DOHH2 (cell line): Measurements from ENCODE around the gene MPRIP.

Source experiments
- H3F3A ChIP-seq: fragments of 200-600 bp; sonication (generic), shearing (Covaris generic); 2 replicates; pipeline ENCODE4 v1.6.0; 2016; ENCODE audit warnings: antibody characterized with exemption, mild to moderate bottlenecking; ENCODE audit not compliant: control insufficient read depth, insufficient read depth
- H3K27ac ChIP-seq: fragments of 200-600 bp; sonication (generic); 2 replicates; pipeline ENCODE4 v1.5.1; 2014; ENCODE audit warnings: low read depth, mild to moderate bottlenecking, low read length, moderate library complexity
- H3K27me3 ChIP-seq: fragments of 200-600 bp; sonication (generic); 2 replicates; pipeline ENCODE4 v1.6.1; 2014; ENCODE audit warnings: mild to moderate bottlenecking, low read length, mixed read lengths; ENCODE audit not compliant: control insufficient read depth
- H3K36me3 ChIP-seq: fragments of 200-600 bp; sonication (generic); 2 replicates; pipeline ENCODE4 v1.6.1; 2014; ENCODE audit warnings: mild to moderate bottlenecking, low read length, moderate library complexity, mixed read lengths; ENCODE audit not compliant: control insufficient read depth
- H3K4me1 ChIP-seq: fragments of 200-600 bp; sonication (generic); 2 replicates; pipeline ENCODE4 v1.6.1; 2014; ENCODE audit warnings: mild to moderate bottlenecking, low read length, mixed read lengths; ENCODE audit not compliant: control insufficient read depth
- H3K4me2 ChIP-seq: fragments of 200-600 bp; sonication (generic); 2 replicates; pipeline ENCODE4 v1.6.0; 2014; ENCODE audit warnings: mild to moderate bottlenecking, low read length, moderate library complexity
- H3K4me3 ChIP-seq: fragments of 200-600 bp; sonication (generic); 2 replicates; pipeline ENCODE4 v1.5.1; 2014; ENCODE audit warnings: mild to moderate bottlenecking, low read length, mixed read lengths
- H3K79me2 ChIP-seq: fragments of 200-600 bp; sonication (generic); 2 replicates; pipeline ENCODE4 v1.6.1; 2014; ENCODE audit warnings: mild to moderate bottlenecking, low read length, mixed read lengths; ENCODE audit not compliant: control insufficient read depth
- H3K9me2 ChIP-seq: fragments of 200-600 bp; sonication (generic); replicated peaks from 2 replicates; pipeline ENCODE4 v1.6.1; 2014; ENCODE audit warnings: mild to moderate bottlenecking, low read length, mixed read lengths; ENCODE audit not compliant: control insufficient read depth
- H3K9me3 ChIP-seq: fragments of 200-600 bp; sonication (generic); 2 replicates; pipeline ENCODE4 v1.6.1; 2014; ENCODE audit warnings: antibody characterized with exemption, low read length, mixed read lengths; ENCODE audit not compliant: control insufficient read depth, insufficient read depth
- H4K20me1 ChIP-seq: fragments of 200-600 bp; sonication (generic); 2 replicates; pipeline ENCODE4 v1.6.0; 2014; ENCODE audit warnings: low read depth, mild to moderate bottlenecking, antibody characterized with exemption, low read length, moderate library complexity; ENCODE audit not compliant: control insufficient read depth, insufficient read depth
- CTCF ChIP-seq: fragments of 200-600 bp; sonication (generic); IDR thresholded peaks from one replicate; pipeline ENCODE4 v1.5.1; 2014; ENCODE audit warnings: antibody characterized with exemption, mild to moderate bottlenecking, low read depth, low read length; ENCODE audit not compliant: poor library complexity, severe bottlenecking
- EZH2phosphoT487 ChIP-seq: fragments of 200-600 bp; sonication (generic); IDR thresholded peaks from 2 replicates; pipeline ENCODE4 v1.6.1; 2017; ENCODE audit warnings: borderline replicate concordance, mild to moderate bottlenecking, antibody characterized with exemption, low read length, moderate library complexity, mixed read lengths

The MPRIP gene

GRCh38 chr17:16997514-16998429 lies 44.5 kb upstream of the MPRIP start:
- Histone ChIP-seq H3K9me2 (no peaks in the 10 kb centered on the region), H3K4me1 (0 out of 2 replicates have a peak, but pooled peaks cover 2% of the 10 kb centered on the region), H3K4me3 (no peak overlapping the region), H3F3A (no peaks in the 10 kb centered on the region), H3K27ac (no peak overlapping the region), H3K9me3 (no peaks in the 10 kb centered on the region), H3K79me2 (no peaks in the 10 kb centered on the region), H3K36me3 (no peaks in the 10 kb centered on the region), H4K20me1 (no peaks in the 10 kb centered on the region), H3K27me3 (no peaks in the 10 kb centered on the region), H3K4me2 (no peak overlapping the region)
- TF ChIP-seq EZH2phosphoT487 (no peak), CTCF (peak; percentile 38)

GRCh38 chr17:16999931-17000625 lies 42.2 kb upstream of the MPRIP start:
- Histone ChIP-seq H3K36me3 (no peaks in the 10 kb centered on the region), H4K20me1 (no peaks in the 10 kb centered on the region), H3K27me3 (no peaks in the 10 kb centered on the region), H3K4me1 (0 out of 2 replicates have a peak, but pooled peaks cover 2% of the 10 kb centered on the region), H3K9me3 (no peaks in the 10 kb centered on the region), H3F3A (no peaks in the 10 kb centered on the region), H3K4me3 (no peak overlapping the region), H3K79me2 (no peaks in the 10 kb centered on the region), H3K27ac (no peak overlapping the region), H3K9me2 (no peaks in the 10 kb centered on the region), H3K4me2 (no peak overlapping the region)
- TF ChIP-seq CTCF (no peak), EZH2phosphoT487 (no peak)

GRCh38 chr17:17001076-17001777 lies 41.0 kb upstream of the MPRIP start:
- no peaks in the 10 kb centered on the region for H3K9me2 ChIP-seq
- H3K27me3 ChIP-seq, result no peaks in the 10 kb centered on the region
- no peaks in the 10 kb centered on the region for H4K20me1 ChIP-seq
- H3K79me2 ChIP-seq, result no peaks in the 10 kb centered on the region
- H3K27ac ChIP-seq, result no peak overlapping the region
- no peaks in the 10 kb centered on the region for H3K36me3 ChIP-seq
- H3K9me3 ChIP-seq, result no peaks in the 10 kb centered on the region
- 0 out of 2 replicates have a peak, but pooled peaks cover 2% of the 10 kb centered on the region for H3K4me1 ChIP-seq
- no peak overlapping the region for H3K4me3 ChIP-seq
- no peak for TF ChIP-seq EZH2phosphoT487
- no peak for TF ChIP-seq CTCF
- no peak overlapping the region for H3K4me2 ChIP-seq
- no peaks in the 10 kb centered on the region for H3F3A ChIP-seq
